Activated CD8-positive, alpha-beta memory T cell treated with anti-CD3 and anti-CD28 coated beads for 1 hour (primary cell): Measurements from ENCODE around the gene CTAGE6.
"Not testable (repeated sequence)": the region's sequence is repeated elsewhere in the genome, so short reads cannot be mapped to it uniquely, and the experiment has no call there.

Experiments used
- DNase-seq, 2 donors: peaks; one replicate each; pipeline ENCODE4 v3.0.0-alpha.2; 2020; ENCODE audit warnings: low read depth in 1 of 2; ENCODE audit errors: extremely low read depth in 1 of 2

Gene CTAGE6, protein sequence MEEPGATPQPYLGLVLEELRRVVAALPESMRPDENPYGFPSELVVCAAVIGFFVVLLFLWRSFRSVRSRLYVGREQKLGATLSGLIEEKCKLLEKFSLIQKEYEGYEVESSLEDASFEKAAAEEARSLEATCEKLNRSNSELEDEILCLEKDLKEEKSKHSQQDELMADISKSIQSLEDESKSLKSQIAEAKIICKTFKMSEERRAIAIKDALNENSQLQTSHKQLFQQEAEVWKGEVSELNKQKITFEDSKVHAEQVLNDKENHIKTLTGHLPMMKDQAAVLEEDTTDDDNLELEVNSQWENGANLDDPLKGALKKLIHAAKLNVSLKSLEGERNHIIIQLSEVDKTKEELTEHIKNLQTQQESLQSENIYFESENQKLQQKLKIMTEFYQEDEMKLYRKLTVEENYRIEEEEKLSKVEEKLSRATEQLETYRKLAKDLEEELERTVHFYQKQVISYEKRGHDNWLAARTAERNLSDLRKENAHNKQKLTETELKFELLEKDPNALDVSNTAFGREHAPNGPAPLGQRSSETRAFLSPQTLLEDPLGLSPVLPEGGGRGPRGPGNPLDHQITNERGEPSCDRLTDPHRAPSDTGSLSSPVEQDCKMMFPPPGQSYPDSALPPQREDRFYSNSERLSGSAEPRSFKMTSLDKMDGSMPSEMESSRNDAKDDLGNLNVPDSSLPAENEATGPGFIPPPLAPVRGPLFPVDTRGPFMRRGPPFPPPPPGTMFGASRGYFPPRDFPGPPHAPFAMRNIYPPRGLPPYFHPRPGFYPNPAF

GRCh38 chr7:143757596-143757995 lies at the start of gene CTAGE6:
Gene CTAGE6, minus strand, starts transcription at chr7:143757696. Its CDS starts 38 bp downstream, at chr7:143757658.
- not testable (repeated sequence) for DNase-seq

DNA sequence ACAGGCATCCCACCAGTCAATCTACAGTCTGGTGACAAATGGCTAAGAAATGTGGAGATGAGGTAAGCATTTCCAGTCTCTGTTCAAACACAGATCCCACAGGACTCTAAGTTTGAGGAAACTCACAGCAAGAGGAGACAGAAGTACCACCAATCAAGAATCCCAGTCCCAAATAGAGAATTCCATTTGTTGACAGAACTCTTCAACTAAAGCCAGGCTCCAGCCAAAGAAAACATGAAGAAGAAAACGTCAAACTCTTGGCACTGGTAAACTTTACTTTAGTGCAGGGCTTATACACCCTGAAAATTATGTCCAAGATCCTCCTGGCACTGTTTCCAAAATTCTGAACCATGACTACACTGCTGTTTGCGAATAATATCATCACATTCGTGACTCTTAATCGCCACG lies 49.2 kb upstream of the CTAGE6 start:
- not testable (repeated sequence) for DNase-seq

DNA sequence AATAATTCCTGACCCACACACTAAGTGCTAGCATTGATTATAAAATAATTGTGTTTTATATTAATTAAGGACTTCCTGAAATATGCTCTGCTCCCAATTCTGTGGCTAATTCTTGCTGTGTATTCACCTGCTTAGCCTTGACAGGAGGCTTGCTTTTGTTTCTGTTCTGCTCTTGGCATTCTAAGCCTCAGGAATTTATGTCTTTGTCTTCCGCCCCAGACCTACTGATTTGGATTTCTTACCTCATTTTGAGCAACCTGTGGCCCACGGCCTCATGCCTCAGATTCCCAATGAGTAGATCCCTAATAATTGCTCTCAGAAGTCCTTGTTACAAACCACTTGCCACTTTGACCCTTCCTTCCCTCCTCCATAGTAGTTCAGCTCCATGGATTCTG lies 40.4 kb upstream of the CTAGE6 start:
- DNase-seq: not testable (repeated sequence)

GRCh38 chr7:143797119-143797895 lies 39.8 kb upstream of the CTAGE6 start:
- DNase-seq: not testable (repeated sequence)

DNA sequence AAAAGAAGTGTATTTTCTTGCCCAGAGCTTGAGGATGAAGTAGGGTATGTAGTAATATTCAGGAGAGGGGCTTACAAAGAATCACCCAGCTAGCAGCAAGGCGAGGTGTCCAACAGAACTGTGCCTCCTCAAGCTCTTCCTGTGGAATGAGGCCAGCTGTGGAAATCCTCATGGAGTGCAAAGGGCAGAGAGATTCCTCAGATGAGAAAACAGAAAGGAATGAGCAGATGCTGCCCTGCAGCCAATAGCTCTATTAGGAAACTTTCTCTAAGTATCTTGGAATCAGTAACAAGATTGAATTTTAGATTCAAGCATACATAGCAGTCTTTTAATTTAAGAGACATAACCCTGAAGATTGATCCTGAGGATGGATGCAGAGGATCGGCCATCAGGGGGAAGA lies 38.2 kb upstream of the CTAGE6 start:
- not testable (repeated sequence) for DNase-seq

DNA sequence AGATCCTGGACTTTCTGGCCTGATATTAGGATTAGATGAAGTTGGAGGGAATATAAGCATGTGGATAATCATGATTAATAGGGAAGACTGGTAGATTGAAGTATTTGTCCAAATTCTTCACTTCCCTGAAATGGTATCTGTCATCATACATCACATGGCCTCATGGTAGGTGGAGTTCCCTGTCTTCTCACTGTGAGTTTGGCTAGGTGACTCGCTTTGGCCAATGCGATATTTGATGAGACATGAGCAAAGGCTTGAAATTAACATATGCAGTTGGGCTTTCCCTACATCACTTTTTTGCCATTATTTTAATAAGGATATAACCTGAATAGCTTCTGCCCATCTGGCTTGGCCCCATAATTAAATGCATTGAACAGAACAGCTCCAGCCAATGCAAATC lies 35.1 kb upstream of the CTAGE6 start:
- not testable (repeated sequence) for DNase-seq

- DNase-seq: not testable (repeated sequence)
Measured at GRCh38 chr7:143785415-143786182, 28.1 kb upstream of the CTAGE6 start.

DNA sequence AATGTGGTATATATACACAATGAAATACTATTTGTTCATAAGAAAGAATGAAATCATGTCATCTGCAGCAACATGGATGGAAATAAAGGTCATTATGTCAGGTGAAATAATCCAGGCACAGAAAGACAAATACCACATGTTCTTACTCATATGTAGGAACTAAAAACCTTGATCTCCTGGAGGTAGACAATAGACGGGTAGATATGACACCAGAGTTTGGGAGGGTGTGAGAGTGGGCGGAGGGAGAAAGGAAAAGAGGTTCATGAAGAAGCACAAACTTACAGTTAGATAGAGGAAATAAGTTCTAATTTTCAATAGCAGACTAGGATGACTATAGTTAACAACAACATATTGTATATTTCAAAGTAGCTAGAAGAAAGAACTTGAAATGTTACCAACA lies 22.1 kb upstream of the CTAGE6 start:
- DNase-seq: not testable (repeated sequence)

DNA sequence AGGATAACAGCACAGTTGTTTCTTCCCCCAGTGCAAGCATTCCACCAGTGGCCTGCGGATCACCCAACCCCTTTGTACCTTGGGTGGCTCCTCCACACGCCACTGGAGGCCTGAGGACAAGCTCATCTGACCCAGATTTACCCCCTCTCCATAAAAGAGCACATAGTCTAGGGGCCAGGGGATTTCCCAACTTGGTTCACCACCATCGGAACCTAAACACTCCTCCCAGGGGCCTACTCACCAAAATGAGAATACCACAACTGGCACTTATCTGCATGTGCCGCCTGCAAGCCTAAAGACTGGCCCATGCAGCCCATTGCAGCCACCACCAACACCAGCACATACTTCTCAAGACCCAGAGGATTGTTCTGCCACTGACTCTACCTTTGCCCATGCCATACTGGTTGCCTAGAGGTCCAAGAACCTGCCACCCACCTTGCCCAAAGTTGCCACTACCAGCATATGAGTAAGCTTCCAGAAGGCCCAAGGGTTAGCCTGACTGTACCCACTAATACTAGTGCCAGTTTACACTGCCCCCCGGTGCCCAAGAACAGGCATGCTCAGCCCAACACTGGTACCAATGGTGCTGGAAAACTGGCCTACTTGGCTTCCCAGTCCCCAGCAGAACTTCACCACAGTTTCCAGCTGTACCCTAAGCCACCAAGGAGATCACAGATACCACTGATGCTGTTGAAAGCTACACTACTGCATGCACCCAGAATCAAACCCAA lies 15.4 kb upstream of the CTAGE6 start:
- DNase-seq: not testable (repeated sequence)

- not testable (repeated sequence) for DNase-seq
Measured at GRCh38 chr7:143767531-143767930, 10.0 kb upstream of the CTAGE6 start.

GRCh38 chr7:143765678-143766077 lies 8.2 kb upstream of the CTAGE6 start:
- DNase-seq: not testable (repeated sequence)

DNA sequence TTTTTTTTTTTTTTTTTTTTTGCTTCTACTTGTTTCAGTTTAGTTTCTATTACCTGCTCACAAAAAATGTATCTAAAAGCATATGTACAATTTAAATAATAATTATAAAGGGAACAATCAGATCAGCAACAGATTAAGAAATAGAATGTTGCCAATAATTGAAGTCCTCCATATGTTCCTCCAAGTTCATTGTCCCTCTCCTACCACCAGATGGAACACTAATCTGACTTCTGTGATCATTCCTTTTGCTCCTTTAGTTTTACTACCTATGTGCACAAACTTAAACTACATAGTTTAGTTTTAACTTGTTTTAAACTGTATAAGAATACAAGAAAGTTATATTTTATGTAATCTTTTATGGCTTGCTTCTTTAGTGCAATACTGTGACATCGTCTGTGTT lies 5.6 kb upstream of the CTAGE6 start:
- not testable (repeated sequence) for DNase-seq

DNA sequence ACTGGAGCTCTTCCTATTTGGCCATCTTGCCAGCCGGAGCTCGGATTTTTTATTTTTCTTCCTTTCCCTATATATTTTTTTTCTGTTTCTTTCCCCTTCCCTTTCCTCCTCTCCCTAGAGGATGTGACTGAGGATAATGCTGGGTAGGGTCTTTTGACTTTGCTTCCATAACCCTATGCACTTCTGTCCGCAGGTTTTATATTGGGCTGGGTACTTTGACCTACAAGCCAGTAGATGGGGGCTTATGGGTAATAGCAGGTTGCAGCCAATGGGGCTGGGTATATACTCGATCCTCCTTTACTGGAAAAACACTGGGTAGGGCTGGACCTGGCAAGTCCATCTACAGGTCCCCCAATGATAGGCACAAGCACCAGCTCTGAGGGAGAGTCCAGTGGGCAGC lies 12.2 kb downstream of the CTAGE6 start:
- not testable (repeated sequence) for DNase-seq

DNA sequence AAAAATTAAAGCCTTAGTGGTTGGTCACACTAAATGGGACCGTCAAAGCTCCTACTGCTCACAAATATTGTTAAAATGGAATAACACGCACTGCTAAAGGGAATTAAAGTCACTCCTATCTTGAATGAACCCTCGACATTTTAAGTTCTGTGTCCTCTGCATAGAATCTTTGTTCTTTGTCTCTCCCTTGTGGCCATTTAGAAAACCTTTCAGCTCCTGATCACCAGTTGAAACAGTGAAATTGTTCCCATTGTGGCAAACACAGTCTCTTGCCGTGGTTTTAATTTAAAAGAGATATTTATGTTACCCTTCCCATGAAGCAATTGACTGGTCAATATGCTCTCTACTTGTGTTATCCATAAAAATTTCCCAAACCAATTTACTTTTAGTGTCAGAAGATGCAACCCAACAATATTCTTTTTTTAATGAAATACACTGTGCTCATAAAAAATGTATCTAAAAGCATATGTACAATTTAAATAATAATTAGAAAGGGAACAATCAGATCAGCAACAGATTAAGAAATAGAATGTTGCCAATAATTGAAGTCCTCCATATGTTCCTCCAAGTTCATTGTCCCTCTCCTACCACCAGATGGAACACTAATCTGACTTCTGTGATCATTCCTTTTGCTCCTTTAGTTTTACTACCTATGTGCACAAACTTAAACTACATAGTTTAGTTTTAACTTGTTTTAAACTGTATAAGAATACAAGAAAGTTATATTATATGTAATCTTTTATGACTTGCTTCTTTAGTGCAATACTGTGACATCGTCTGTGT lies 20.3 kb downstream of the CTAGE6 start:
- not testable (repeated sequence) for DNase-seq

DNA sequence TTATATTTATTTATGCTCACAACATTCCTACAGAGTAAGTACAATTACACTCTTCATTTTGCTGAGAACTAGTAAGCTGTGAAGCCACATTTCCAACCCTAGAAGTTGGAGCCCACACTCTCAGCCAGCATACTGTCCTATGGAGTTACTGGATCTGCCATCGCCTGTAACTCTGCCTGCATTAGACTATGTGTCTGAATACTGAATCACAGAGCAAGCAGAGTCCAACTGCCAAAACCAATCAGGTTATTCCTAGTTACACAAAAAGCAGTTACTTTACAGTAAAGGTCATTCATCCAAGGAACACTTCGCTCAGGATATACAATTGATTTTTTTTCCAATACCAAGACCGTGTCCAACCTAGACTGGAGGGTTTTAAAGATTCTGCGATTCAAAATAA lies 21.5 kb downstream of the CTAGE6 start:
- DNase-seq: no peak

GRCh38 chr7:143733876-143734275 lies 23.6 kb downstream of the CTAGE6 start:
- DNase-seq: no peak

GRCh38 chr7:143728333-143728862 lies 29.1 kb downstream of the CTAGE6 start:
- DNase-seq: no peak

DNA sequence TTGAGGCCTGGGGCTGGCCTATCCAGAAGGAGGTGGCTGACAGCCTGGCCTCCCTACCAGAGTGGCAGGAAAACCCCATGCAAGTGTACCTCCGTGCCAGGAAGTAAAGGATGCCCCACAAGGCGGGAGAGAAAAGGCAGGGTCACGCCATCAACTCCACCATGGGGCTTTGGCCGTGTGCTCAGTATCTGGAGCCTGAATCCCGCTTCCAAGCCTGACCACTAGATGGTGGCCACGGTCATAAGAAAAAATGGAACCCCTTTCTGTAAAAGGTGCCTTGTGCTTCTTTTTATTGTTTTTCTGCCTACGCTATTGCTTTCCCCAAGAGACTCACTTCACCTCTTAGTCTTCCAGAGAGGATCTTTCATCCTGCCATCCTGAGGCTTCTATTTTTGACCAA lies 29.9 kb downstream of the CTAGE6 start:
- DNase-seq: not testable (repeated sequence)

DNA sequence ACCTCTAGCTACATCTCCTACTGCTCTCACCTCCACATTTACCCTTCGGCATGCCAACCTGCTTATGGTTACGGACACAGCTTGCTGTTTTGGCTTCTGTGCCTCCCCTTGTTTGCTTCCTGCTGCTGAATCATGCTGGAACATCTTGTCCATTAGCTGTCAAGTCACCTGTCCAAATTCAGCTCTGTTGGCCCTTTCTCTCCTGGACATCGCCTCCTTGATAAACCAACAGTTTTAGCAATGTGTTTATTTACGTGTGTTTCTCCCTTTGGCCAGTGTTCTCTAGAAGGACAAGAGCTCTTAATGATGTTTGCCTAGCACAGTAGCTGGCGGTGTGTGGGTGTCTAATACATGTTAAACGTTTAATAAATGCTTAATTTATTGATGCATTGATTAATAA lies 31.4 kb downstream of the CTAGE6 start:
- DNase-seq: not testable (repeated sequence)
